HG02840 (cell line): ENCODE data around the gene PIP4K2B.
"Not testable (repeated sequence)": the region's sequence is repeated elsewhere in the genome, so short reads cannot be mapped to it uniquely, and the experiment has no call there.

Experiments
- ATAC-seq: cut with Tn5 transposase; IDR thresholded peaks from one replicate; pipeline ENCODE4 v1.9.1; 2021; ENCODE audit warnings: mild to moderate bottlenecking, moderate library complexity, moderate number of reproducible peaks; ENCODE audit not compliant: unreplicated experiment, low FRiP score

PIP4K2B gene

GRCh38 chr17:38731526-38732294, 67.6 kb downstream of the PIP4K2B start:
- no peak for ATAC-seq

- no peak for ATAC-seq
These were observed 68.6 kb downstream of the PIP4K2B start for GRCh38 chr17:38730526-38731379.

- ATAC-seq: peak; percentile 70
These were observed 69.3 kb downstream of the PIP4K2B start, which contains the start of gene CISD3 for GRCh38 chr17:38729886-38730525. Gene CISD3, plus strand, starts transcription at chr17:38730341. Its CDS starts 18 bp downstream, at chr17:38730359.

GRCh38 chr17:38729368-38729885, 69.9 kb downstream of the PIP4K2B start:
- ATAC-seq: no peak

GRCh38 chr17:38728290-38728831, 71.0 kb downstream of the PIP4K2B start:
- ATAC-seq: no peak

- ATAC-seq: no peak
These were observed 71.6 kb downstream of the PIP4K2B start for GRCh38 chr17:38727736-38728135.

- not testable (repeated sequence) for ATAC-seq
These were observed 73.2 kb downstream of the PIP4K2B start for GRCh38 chr17:38726145-38726544.

- no peak for ATAC-seq
These were observed 74.3 kb downstream of the PIP4K2B start for GRCh38 chr17:38725066-38725465.

GRCh38 chr17:38724337-38724988, 74.9 kb downstream of the PIP4K2B start:
- ATAC-seq: no peak

- ATAC-seq: no peak
These were observed 77.6 kb downstream of the PIP4K2B start for GRCh38 chr17:38721802-38722201.

- no peak for ATAC-seq
These were observed 78.4 kb downstream of the PIP4K2B start for GRCh38 chr17:38720941-38721340.

- no peak for ATAC-seq
These were observed 79.3 kb downstream of the PIP4K2B start for GRCh38 chr17:38719943-38720641.

- ATAC-seq: no peak
These were observed 79.9 kb downstream of the PIP4K2B start for GRCh38 chr17:38719289-38719942.

- no peak for ATAC-seq
These were observed 82.1 kb downstream of the PIP4K2B start for GRCh38 chr17:38717139-38717745.

- no peak for ATAC-seq
These were observed 82.9 kb downstream of the PIP4K2B start for GRCh38 chr17:38716368-38717005.
